ENCODE data around the gene CNTNAP5. TPM values are rescaled to one million over a fixed set of nuclear protein-coding genes. Genes with fewer than 3 reads are reported as not detected.

Gene CNTNAP5
- total RNA-seq, 1 experiment from 2014 or later: not detected

- ATAC-seq (no peak), DNase-seq (ENCODE audit: low read depth, low spot score) (no peak)
- POLR2A ChIA-PET: no interaction called here
- Histone ChIP-seq H3K27me3 (ENCODE audit: control insufficient read depth, insufficient read depth, low read length) (no peaks in the 10 kb centered on the region), H3K4me1 (ENCODE audit: control insufficient read depth, insufficient read depth, low read length) (no peaks in the 10 kb centered on the region), H3K9me3 (ENCODE audit: control insufficient read depth, insufficient read depth, low read depth, low read length) (0 out of 2 replicates have a peak, but pooled peaks cover 2% of the 10 kb centered on the region), H3K36me3 (ENCODE audit: control insufficient read depth, insufficient read depth, low read length) (no peaks in the 10 kb centered on the region), H3K4me3 (ENCODE audit: low read depth in 2 of 2, low read length in 2 of 2) (no peak overlapping the region), H3K27ac (ENCODE audit: low read length) (no peak overlapping the region)
- CTCF ChIA-PET: no interaction called here
- TF ChIP-seq POLR2AphosphoS5 (IDR thresholded peaks at IDR 0.05; ENCODE audit: low read depth, low read length): no peak
- no peak for TF ChIP-seq REST (IDR thresholded peaks at IDR 0.05; ENCODE audit: insufficient read depth in 1 of 2, low read depth in 2 of 2, low read length in 1 of 2)
- TF ChIP-seq SIN3A (IDR thresholded peaks at IDR 0.05; ENCODE audit: borderline replicate concordance, insufficient read depth, low read depth, low read length): no peak
- no peak for TF ChIP-seq TCF7L2 (IDR thresholded peaks at IDR 0.05; ENCODE audit: low read depth, low read length)
- TF ChIP-seq CTCF (IDR thresholded peaks at IDR 0.05): no peak
- in situ Hi-C loops (cut with HindIII; ENCODE audit: low pct_unique_long_range_greater_than_20kb, low sequenced_read_pairs) (no loop called here), intact Hi-C loops (cut with micrococcal nuclease; ENCODE audit: unreplicated experiment) (no loop called here)
- BruUV-seq (replicated peaks): no TSS peak
Measured at GRCh38 chr2:124678043-124678442, 653.0 kb downstream of the CNTNAP5 start.

GRCh38 chr2:124683536-124684428 lies 658.7 kb downstream of the CNTNAP5 start:
- Histone ChIP-seq H3K4me1 (ENCODE audit: control insufficient read depth, insufficient read depth, low read length) (no peaks in the 10 kb centered on the region), H3K27ac (ENCODE audit: low read length) (no peak overlapping the region), H3K4me3 (ENCODE audit: low read depth in 2 of 2, low read length in 2 of 2) (no peak overlapping the region), H3K36me3 (ENCODE audit: control insufficient read depth, insufficient read depth, low read length) (no peaks in the 10 kb centered on the region), H3K27me3 (ENCODE audit: control insufficient read depth, insufficient read depth, low read length) (no peaks in the 10 kb centered on the region), H3K9me3 (ENCODE audit: control insufficient read depth, insufficient read depth, low read depth, low read length) (no peaks in the 10 kb centered on the region)
- DNase-seq (ENCODE audit: low read depth, low spot score): no peak
- no TSS peak for BruUV-seq (replicated peaks)
- no peak for ATAC-seq
- intact Hi-C loops (cut with micrococcal nuclease; ENCODE audit: unreplicated experiment): no loop called here
- POLR2A ChIA-PET: no interaction called here
- in situ Hi-C loops (cut with HindIII; ENCODE audit: low pct_unique_long_range_greater_than_20kb, low sequenced_read_pairs): no loop called here
- TF ChIP-seq POLR2AphosphoS5 (IDR thresholded peaks at IDR 0.05; ENCODE audit: low read depth, low read length) (no peak), TCF7L2 (IDR thresholded peaks at IDR 0.05; ENCODE audit: low read depth, low read length) (no peak), CTCF (IDR thresholded peaks at IDR 0.05) (no peak), SIN3A (IDR thresholded peaks at IDR 0.05; ENCODE audit: borderline replicate concordance, insufficient read depth, low read depth, low read length) (no peak), REST (IDR thresholded peaks at IDR 0.05; ENCODE audit: insufficient read depth in 1 of 2, low read depth in 2 of 2, low read length in 1 of 2) (no peak)
- CTCF ChIA-PET: no interaction called here
